ENCODE measurements around the gene FAM83D. TPM values are rescaled to one million over a fixed set of nuclear protein-coding genes. Genes with fewer than 3 reads are reported as not detected.

Gene FAM83D
- total RNA-seq, 2 donors from 2014 or later = 72.1 to 94.3 TPM

GRCh38 chr20:38893056-38893564, 33.1 kb upstream of the FAM83D start:
- intact Hi-C loops (cut with DNase I) = loop anchor here (5.0 kb wide), 1 partner anchor 246 kb away; no protein-coding TSS in a partner anchor
- no peak for DNase-seq (ENCODE audit: low spot score)

- peak; percentile 88 for DNase-seq (ENCODE audit: low spot score)
- intact Hi-C loops (cut with DNase I) = loop anchor here (5.0 kb wide), 1 partner anchor 246 kb away; no protein-coding TSS in a partner anchor
These were observed 32.6 kb upstream of the FAM83D start for GRCh38 chr20:38893565-38894090.

DNA sequence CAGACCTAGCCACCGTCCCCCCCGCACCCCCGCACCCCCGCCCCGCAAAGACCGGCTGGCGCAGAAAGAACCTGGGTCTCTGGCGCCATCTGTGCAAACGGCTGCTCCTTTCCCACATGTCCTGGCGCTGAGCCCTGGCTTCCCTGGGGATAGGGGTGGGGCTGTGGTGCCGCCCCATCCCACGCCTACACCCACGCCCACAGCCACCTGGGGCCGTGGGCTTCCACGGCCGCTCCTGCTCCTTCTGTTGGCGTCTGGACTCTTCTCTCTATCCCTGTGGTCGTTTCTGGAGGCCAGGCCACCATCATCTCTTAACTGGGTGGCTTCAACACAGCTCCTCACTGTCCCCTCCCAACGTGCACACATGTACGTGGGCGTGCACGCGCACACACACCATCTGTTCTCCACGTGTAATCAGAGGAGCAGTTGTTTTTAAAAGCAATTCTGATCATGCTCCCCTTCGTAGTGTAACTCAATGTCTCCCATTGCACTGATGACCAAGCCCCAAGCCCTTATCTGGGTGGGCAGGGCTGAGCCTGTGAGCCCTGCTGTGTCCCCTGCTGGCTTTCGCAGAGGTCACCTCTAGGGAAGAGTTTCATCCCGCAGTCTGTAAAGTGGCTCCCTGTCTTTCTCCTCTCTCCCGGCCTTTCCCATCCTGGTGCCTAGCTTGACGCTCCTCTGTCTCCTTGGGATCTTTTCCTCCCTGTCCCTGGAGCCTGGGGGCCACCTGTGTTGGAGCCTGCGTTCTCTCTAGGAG, 31.9 kb upstream of the FAM83D start:
- intact Hi-C loops (cut with DNase I) = loop anchor here (5.0 kb wide), 1 partner anchor 247 kb away; no protein-coding TSS in a partner anchor
- no peak for DNase-seq (ENCODE audit: low spot score)

DNA sequence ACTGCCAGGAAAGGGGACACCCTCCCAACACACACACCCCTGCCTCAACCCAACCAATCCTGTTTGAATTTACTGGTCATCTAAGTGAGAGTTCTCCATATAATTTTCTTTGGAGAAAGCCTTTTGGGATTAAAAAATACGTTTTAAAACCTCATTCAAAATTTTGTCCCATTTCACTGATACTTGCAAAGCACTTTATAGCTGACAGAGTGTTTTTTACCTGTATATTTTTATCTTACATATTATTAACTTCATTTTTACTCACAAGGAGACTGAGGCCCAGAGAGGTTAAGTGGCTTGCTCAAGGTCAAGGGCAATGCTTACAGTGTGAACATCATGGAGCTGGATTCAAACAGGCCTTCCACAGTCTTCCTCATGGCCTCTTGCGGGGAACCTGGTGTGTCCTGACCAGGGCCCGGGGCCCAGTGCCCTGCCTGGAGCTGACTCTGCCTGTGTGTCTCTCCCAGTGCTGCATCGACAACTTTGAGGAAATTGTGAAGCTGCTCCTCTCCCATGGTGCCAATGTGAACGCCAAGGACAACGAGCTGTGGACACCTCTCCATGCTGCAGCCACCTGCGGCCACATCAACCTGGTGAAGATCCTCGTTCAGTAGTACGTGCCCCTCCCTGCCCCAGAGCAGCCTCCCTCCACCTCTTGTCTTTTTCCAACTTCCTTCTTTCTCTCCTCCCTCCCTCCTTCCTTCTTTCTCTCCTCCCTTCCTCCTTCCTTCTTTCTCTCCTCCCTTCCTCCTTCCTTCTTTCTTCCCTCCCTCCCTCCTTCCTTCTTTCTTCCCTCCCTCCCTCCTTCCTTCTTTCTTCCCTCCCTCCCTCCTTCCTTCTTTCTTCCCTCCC, 30.9 kb upstream of the FAM83D start:
- intact Hi-C loops (cut with DNase I) = no loop called here
- DNase-seq (ENCODE audit: low spot score) = no peak

GRCh38 chr20:38896009-38896594, 30.1 kb upstream of the FAM83D start:
- DNase-seq (ENCODE audit: low spot score) = no peak
- intact Hi-C loops (cut with DNase I) = no loop called here

DNA sequence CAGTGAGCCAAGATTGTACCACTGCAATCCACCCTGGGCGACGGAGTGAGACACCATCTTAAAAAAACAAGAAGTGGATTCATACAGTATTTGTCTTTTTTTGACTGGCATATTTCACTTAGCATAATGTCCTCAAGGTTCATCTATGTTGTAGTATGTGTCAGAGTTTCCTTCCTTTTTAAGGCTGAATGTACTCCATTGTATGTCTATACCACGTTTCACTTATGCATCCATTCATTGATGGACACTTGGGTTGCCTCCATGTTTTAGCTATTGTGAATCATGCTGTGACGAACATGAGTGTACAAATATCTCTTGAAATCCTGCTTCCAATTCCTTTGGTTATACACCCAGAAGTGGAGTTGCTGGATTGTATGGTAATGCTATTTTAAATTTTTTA, 28.9 kb upstream of the FAM83D start:
- intact Hi-C loops (cut with DNase I) = no loop called here
- DNase-seq (ENCODE audit: low spot score) = no peak

DNA sequence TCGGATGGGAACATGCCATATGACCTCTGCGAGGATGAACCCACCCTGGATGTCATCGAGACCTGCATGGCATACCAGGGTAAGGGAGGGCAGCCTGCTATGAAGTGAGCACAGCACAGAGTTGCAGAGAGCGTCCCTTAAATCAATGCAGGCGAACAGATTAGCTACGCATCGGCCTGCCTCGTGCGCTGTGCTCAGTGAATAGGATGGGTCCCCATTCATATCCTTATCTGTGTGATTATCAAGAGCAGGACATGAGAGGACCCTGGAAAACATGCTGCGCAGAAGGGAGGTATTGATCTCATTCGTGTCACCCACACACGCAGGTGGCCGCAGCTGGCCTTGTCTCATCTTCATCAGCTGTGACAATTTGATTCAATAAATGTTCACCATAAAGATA, 25.6 kb upstream of the FAM83D start:
- DNase-seq (ENCODE audit: low spot score) = peak; percentile 57
- intact Hi-C loops (cut with DNase I) = no loop called here

DNA sequence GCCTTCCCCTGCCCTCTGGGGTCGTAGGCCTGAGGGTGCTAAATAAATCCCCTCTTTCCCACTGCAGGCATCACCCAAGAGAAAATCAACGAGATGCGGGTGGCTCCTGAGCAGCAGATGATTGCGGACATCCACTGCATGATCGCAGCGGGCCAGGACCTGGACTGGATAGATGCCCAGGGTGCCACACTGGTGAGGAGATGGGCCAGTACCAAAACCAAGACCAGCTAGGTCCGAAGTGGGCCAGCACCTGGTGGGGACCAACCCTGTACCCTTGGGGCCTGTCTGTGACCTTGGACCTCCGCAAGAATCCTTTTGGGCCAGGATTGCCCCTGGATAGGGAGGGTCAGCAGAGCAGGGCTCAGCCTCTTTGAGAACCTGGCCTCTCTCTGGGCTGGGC, 23.6 kb upstream of the FAM83D start:
- intact Hi-C loops (cut with DNase I) = no loop called here
- peak; percentile 57 for DNase-seq (ENCODE audit: low spot score)

DNA sequence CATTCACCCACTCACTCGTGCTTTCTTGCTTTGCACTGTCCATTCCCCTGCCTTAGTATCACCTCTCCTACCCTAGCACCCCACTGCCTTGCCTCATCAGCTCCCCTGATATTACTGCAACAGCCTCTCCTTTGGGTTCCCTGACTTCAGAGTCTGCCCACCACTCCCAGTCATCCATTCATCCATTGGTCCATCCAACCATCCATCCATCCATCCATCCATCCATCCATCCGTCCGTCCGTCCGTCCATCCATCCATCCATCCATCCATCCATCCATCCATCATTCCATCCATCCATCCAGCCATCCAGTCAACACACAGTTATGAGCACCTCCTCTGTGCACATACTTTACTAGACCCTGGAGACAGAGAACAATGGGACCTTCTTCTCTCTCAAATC, 22.9 kb upstream of the FAM83D start:
- DNase-seq (ENCODE audit: low spot score) = peak; percentile 3
- intact Hi-C loops (cut with DNase I) = no loop called here

DNA sequence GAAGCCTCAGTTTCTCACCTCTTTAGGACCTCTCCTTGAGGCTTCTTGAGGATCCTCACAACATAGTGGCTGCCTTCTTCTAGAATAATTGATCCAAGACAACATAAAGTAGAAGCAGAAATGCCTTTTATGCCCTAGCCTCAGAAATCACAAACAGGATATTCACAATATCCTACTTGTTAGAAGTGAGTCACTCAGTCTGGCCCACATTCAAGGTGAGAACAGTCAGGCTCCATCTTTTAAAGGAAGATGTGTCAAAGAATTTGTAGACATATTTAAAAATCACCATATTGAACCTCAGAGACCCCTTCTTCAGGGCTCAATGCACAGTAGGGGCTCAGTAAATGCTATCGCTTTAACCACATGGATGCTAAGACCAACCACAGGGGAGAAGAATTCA, 20.8 kb upstream of the FAM83D start:
- no peak for DNase-seq (ENCODE audit: low spot score)
- intact Hi-C loops (cut with DNase I) = no loop called here

- intact Hi-C loops (cut with DNase I) = no loop called here
- peak; percentile 5 for DNase-seq (ENCODE audit: low spot score)
These were observed 18.1 kb upstream of the FAM83D start for GRCh38 chr20:38907918-38908677.

DNA sequence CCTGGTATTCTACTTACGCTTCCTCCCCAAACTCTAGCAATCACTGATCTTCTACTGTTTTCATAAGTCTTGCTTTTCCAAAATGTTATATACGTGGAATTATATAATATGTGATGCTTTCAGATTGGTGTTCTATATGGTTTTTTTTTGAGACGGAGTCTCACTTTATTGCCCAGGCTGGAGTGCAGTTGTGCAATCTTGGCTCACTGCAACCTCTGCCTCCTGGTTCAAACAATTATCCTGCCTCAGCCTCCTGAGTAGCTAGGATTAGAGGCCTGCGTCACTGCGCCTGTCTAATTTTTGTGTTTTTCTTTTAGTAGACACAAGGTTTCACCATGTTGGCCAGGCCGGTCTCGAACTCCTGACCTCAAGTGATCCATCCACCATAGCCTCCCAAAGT, 10.9 kb upstream of the FAM83D start:
- DNase-seq (ENCODE audit: low spot score) = peak; percentile 41

DNA sequence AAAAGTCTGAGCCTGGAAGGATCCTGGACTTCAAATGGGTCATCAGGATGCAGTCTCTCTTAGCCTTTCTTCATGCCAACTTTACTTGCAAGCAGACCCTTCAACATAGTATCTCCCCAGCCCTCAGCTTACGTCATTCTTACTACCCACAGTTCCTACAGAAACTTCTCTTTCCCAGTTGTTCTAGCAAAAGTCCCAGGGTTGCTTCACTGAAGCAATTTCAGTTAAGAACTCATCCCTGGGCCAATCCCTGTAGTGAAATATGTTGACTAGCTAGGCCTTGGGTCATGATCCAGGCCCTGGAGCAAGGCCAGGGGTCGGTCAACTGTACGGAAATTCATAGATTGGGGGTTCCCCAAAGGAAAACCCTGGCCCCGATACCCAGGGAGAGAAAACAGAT, 8.6 kb upstream of the FAM83D start:
- intact Hi-C loops (cut with DNase I) = no loop called here
- DNase-seq (ENCODE audit: low spot score) = no peak

More for the DNA sequence above, 10.9 kb upstream of the FAM83D start:
- intact Hi-C loops (cut with DNase I) = no loop called here

GRCh38 chr20:38918172-38918571, 8.0 kb upstream of the FAM83D start:
- intact Hi-C loops (cut with DNase I) = no loop called here
- DNase-seq (ENCODE audit: low spot score) = peak; percentile 77

- intact Hi-C loops (cut with DNase I) = no loop called here
- peak; percentile 48 for DNase-seq (ENCODE audit: low spot score)
These were observed 6.5 kb upstream of the FAM83D start for GRCh38 chr20:38919683-38920082.

DNA sequence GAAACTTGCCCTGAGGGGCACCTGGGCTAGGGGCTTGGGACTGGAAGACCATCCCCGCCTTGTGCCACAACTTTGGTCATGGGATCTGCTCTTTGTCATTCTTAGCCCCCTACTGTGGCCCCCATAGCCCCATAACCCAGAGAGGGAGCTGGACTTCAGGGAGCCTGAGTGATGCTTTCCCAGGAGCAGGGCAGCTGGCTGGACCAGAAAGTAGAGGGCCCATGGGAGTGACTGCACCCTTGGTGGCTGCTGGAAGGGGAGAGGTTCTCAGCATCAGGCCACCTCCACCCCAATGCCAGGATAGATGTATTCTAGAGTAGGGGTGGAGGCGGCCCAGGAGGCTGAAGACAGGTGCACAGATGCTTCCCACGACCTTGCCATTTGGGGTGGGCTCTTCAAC, 5.8 kb upstream of the FAM83D start:
- intact Hi-C loops (cut with DNase I) = no loop called here
- DNase-seq (ENCODE audit: low spot score) = peak; percentile 59

GRCh38 chr20:38920851-38921250, 5.4 kb upstream of the FAM83D start:
- intact Hi-C loops (cut with DNase I) = no loop called here
- DNase-seq (ENCODE audit: low spot score) = peak; percentile 47

GRCh38 chr20:38924718-38925117, 1.5 kb upstream of the FAM83D start:
- DNase-seq (ENCODE audit: low spot score) = peak; percentile 14
- intact Hi-C loops (cut with DNase I) = loop anchor here (5.0 kb wide), 2 partner anchors 38 to 123 kb away; partner anchors contain the start of gene DHX35 (in 1 of the 2)

All from posterior vena cava (tissue), 2 donors.